NOMO-1 treated with DMSO at 0.1 percent for 48 hours (cell line): Measurements from ENCODE around the gene TEX47.

ENCODE experiments used
- DNase-seq: peaks from one replicate; lab custom pipeline; 2025; ENCODE audit not compliant: unreplicated experiment; lab: John Stamatoyannopoulos, UW

The TEX47 gene

DNA sequence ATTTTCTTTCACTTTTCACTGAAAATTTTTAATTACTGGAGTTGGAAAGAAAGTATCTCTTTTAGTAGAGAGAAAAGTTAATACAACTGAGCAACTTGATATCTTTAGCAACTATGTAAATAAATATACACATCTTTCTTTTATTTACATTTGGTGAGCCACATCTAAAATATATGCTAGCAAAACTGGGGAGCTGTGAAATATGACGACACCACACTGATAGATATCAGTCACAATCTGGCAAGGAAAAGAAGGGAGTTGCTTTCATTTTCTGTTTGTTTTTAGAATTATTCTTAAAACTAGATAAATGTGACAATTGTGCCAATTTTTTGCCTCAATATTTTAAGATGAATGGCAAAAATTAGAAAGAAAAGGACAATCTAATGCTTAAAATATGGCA, 38.7 kb downstream of the TEX47 start:
- DNase-seq: no peak

DNA sequence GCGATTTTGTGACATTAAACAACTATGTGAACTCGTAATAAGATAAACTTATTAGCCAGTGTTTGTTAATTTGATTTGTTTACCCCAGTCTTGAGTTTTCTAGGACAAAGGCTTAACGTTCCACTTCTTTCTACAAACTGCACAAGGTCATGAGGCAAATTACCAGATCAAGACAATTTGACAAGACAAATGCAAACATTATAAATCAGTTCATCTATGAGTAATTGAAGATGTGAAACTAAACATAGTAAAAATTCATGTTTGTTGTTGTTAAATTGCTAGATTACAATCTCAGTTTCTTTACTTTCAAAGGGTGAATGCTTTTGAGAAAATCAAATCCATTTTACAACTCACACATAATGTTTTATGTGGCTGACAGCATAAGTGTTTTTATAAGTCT, 49.4 kb downstream of the TEX47 start:
- no peak for DNase-seq
